ENCODE results near the gene RAPGEF6.

GRCh38 chr5:131622633-131623032 is 12.4 kb downstream of the RAPGEF6 start:
- TF ChIP-seq ZNF777 (tag by site-specific recombination; IDR thresholded peaks at IDR 0.05; ENCODE audit: borderline replicate concordance) (no peak), CTCF (tag by site-specific recombination; IDR thresholded peaks at IDR 0.05) (no peak)

Data from HEK293 (cell line).